HG03039 (cell line): ENCODE measurements around the gene NEUROD6.

ENCODE experiments used
- ATAC-seq: cut with Tn5 transposase; IDR thresholded peaks from one replicate; pipeline ENCODE4 v1.9.1; 2021; ENCODE audit warnings: mild to moderate bottlenecking, moderate library complexity; ENCODE audit not compliant: unreplicated experiment

The NEUROD6 gene

DNA sequence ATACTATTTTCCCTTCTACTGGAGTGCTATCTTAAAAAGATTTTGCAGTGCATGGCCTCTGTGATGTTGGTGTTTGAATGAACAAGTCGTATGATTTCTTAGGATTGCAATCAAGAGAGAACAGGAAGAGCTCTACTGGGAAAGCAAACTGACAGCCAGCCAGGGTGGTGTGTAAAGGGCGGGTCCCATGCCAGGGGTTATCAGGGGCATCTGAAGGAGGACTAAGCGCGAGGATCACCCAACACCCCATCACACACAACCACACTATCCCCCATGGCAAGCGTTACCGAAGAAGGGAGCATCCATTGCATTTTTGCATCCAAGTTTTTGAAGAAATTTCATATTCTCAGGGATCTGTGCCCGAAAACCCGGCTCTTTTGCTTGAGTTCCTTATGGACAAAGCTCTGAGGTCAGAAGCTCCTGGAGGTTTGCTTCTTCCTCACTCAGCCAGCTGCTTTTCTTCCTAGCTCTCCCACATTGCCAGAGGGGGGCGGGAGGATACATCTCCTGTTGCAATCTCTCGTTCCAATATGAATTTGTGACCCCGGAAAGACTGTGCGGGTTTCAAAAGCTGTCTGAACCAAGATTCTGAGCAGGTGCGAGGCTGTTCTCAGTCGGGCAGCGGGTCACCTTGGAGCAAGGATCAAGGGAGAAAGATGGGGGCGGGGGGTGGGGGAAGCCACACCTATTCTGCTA is 5.2 kb downstream of the NEUROD6 start:
- no peak for ATAC-seq

DNA sequence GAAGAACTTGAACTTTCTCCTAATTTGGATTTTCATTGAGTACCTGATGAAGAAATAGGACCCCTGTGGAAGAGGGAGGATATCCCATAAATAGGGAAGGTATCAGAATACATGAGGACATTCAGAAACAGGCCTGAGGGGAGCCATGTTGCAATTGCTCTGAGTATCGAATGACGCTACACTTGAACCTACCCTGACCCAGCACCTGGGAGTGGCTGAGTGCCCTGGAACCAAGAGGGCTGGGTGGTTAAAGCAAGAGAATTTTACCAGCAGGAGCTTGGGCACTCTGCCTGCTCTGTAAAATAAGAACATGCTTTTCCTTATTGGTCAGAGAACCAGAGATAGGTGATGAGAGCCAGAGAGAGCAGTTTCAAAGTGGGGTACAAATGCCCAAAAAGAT is 7.2 kb downstream of the NEUROD6 start:
- no peak for ATAC-seq

DNA sequence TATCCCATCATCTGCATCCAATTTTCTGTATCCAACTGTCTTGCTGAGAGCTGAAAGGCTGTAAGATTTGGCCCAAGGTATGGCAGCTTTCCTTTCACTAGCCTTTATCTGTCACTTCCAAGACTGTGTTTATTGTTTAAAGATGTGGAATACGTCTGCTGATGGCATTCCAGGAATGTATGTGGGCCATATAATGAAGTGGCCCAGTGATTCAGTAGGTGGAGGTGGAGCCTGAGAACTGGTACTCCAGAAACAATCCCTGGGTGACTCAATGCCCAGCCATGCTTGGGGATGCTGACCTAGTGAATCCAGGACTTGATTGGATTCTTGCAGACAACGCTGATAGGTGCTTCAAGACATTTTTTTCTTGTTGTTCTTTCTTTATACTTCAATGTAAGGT is 13.5 kb downstream of the NEUROD6 start:
- ATAC-seq, result no peak

DNA sequence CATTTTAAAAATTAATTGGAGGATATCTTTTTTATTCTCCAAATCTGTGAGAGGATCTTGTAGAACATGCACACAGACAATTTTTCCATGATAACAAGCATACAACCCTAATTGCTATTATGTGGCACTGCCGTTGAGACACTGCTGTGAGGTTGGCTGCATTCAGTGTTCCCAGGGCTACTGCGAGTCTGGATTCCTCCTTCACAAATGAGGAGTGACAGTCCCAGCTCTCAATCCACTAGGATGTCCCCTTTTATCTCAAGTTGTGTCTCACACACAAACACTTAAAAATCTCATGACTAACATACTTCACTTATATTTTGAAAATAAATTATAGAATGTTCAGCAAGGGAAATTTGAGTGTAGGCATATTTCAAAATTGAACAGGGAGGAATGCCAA is 14.1 kb downstream of the NEUROD6 start:
- ATAC-seq, result no peak

DNA sequence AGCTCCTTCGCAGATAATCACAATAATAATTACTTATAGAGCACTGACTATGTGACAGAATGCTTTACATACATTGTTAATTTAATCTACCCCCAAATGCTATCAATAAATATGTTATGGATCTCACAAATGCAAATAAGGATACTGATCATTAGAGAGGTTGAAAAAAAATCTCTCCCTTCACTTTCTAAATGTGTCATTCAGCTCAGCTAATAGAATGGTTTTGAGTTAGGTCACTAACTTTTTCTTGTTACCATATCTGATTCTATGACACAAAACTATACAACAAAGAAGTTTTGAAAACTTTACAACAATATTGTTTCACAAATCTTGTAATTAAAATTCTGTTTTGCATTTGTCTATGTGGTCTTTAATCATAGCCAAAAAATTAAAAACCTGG is 17.4 kb downstream of the NEUROD6 start:
- ATAC-seq, result no peak

DNA sequence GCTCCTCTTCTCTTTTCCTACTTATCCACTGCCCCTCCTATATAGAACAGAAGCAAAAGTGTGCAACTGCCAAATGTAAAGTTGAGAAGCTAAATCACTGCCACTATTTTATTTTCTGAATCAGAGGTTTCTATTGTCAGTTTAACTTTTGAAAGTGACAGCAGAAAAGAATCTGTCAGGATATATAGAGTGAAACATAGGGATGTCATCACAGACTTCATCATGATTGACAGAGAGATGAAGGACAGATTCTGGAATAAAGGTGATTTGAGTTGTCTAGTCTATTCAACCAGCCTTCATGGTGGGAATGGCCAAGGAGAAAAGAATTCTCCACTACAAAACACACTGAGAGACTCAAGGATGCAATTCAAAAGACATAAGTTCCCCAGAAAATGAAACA is 19.9 kb downstream of the NEUROD6 start:
- no peak for ATAC-seq

DNA sequence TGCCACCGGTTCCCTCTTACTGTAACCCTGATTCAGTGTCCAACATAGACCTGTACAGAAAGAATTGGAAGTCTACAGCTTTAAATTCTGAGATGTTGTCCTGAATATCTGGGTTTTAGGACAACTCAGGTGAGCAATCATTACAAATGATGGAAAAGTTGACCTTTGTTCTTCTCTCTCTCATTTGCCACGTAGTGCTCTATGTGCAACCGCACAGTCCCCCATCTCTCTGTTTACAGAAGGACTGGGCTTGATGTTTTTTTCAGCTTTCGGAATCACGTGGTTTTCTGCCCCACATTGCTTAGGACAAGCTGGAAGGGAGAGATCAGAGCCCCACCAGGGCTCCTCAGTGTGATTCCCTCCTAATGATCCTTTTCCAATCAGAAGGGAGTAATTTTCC is 22.2 kb downstream of the NEUROD6 start:
- ATAC-seq, result no peak

DNA sequence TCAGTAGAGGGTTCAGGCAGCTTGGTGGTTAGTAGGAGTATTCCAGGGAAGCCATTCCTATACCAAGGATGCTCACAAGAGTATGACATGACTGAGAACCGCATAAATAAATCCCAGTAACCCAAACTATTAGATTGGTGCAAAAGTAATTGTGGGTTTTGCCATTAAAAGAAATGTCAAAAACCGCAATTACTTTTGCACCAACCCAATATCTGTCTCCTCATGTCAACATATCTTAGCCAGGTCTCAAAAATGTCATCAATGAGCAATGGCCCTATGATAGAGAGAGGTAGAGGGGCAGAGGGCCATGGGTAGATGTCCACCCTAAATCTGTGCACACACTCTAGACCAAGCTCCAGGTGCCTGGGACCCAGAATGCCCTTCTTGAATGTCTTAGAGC is 23.6 kb downstream of the NEUROD6 start:
- ATAC-seq, result no peak

DNA sequence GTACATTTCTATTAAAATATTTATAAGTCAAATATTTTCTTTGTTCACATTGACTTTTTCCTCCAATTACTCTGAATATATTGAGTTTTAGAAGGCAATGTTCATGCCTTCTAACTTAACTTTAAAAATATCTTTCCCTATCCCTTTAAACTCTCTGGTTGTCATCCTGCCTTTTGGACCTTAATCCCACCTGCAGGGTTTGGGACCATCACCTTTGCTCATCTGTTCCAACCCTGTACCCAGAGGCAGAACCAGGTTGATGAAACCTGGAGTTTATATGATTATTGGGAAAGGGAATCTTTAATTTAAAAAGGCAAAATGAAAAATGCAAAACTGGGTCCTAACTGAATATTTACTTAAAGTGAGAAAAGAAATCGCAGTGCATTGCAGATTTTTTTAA is 24.8 kb downstream of the NEUROD6 start:
- ATAC-seq, result no peak

DNA sequence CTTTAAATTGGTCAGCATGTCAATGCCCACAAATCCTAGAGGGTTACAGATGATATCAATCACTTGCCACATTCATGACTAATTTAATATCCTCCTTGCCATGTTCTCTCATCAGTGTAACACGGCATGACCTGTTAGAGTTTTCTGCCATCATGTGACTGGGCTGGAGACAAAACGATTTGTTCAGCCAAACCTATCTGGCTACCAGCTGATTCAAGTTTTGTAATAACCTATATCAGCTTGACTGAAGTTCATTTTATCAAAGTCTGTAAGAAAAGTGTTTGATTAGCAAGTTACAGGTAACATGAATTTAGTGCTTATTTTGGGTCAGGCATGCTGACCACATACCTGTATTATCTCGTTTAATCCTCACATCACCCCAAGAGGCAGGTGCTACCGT is 25.7 kb downstream of the NEUROD6 start:
- ATAC-seq, result no peak

DNA sequence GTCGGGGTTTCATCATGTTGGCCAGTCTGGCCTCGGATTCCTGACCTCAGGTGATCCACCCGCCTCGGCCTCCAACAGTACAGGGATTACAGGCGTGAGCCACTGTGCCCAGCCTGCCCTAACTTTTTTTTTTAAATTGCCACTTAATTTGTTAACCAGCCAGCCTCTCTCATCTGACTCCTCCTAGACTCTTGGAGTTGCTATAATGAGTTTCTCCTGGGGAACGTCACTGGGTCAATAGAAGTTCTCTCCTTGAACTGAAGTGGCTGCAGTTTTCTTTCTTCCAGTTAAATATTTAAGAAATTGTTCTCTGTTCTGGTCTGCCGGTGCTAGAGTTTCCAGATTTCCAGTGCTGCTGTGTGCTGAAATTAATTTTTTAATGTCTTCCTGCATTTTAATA is 27.6 kb downstream of the NEUROD6 start:
- ATAC-seq, result no peak

DNA sequence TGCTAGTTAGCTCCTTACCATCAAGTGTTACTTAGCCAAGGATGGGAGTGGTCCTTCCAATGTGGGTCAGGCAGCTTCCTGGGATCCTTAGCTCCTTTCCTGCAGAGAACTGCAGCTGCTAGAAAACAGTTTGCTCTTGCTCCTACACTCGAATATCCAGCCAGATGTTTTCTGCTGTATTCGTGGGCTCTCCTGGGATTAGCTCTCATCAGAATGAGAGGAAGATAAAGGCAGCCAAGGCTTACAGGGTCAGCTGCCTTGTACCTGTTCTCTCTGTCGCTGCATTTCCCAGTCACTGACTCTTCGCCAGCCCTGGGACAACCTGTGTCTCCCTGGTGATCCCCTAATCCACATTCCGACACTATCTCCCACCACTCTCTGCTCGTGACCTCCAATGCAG is 29.0 kb downstream of the NEUROD6 start:
- ATAC-seq, result no peak

DNA sequence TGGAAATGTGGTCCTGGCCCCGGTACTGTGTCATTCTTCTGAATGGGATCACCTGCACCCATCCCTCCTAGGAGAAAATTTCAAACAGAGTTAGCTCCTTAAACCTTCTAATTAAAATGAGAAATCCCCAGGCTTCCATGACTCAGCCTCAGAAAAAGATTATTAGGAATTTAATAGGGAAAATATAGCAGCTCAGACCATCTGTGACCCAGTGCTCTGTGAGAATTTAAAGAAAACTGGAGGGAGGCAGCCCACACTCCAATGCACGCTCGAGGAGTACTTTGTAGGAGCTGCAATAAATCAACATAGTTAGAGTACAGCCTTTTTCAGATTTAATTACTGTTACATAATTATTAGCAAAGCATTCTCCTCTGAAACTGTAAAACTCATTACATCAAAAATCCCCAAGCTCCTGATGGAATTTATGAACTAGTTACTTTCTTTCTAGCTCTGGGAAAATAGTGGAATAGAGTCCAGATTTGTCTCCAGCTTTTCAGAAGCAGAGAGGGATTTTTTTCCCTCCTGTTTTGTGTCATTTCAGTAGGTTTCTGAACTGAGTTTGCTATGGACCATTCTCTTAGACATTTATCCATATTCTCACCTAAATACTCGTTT is 30.1 kb downstream of the NEUROD6 start:
- no peak for ATAC-seq

DNA sequence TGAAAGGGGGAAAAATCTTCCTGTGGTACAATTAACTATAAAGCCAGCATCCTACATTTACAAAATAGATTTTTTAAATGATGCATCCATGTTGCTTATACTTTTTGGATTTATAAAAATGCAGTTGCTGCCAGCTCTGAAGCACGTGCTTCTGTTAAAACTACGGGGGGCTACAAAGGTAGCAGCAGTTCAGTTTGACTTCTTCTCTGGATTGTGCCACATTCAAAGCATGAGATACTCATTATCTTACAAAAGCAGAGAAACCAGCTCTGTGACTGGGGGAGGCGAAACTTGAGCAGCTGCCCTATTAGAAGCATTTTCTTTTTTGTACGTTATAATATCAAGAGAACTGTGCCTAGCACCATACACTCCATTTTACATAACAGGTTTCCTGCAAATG is 31.1 kb downstream of the NEUROD6 start:
- ATAC-seq, result no peak

DNA sequence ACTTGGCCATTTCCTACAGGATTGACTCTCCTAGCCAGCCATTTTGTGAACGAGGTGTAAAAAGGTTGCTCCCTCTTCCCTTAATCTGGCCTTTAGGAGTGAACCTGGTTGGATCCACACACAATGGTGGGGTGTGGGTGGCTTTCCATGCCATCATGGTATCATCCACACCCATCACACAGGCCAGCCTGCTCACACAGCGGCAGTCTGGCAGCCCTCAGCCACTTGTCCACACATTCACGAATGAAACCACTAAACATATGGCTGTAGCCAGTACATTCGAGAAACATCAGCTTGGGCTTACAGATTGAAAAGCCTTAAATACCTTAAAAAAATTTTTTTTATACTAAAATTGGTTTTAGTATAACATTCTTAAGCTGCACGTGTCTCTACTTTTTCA is 31.9 kb downstream of the NEUROD6 start:
- no peak for ATAC-seq

DNA sequence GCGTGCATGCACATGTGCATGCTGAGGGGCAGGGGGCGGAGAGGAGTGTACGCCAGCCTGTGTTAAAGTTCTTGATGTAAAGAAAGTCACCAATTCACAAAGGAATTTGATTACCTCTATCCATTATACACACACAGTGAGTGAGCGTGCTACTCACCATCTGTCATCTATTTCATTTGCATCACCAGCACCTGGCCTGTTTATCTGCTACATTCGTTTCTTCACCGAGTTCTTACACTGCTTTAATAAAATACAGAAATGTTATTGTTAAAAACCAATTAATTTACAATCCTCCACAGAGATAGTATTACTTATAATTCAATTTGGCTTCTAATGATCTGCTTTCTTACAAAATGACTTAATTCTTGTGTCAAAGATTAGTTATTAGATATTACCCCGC is 32.6 kb downstream of the NEUROD6 start:
- ATAC-seq, result no peak

DNA sequence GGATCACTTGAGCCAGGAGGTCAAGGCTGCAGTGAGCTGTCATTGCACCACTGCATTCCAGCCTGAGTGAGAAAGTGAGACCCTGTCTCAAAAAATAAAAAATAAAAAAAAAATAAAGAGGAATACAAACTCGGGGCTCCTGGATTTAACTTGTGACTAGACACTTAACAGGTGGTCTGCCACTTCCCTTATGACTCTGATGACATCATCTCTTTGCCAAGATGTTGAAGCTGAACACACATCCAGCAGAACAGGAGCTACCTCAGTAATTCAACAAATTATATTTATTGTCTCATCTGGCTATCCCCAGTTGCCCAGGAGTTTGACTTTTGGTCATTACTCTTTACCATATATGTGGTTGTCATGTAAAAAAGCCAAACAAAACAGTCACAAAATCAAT is 35.3 kb downstream of the NEUROD6 start:
- no peak for ATAC-seq

DNA sequence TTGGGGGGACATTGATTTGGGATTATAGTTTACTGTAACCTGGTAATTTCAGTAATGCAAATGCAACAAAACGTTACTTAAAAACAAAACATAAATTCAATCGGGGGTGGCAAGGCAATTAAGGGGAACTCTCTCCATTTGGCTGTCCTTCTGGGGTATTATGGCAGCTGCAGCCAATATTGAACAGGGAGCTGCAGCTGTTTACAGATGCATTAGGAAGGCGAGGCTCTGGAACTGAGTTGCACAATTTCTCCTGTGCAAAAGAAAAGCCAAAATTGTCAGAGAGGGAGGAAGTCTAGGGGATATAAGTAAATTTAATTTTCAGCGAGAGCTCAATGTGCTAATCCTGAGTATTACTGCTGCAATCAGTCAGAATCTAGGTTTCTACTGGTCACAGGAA is 36.1 kb downstream of the NEUROD6 start:
- ATAC-seq, result no peak

DNA sequence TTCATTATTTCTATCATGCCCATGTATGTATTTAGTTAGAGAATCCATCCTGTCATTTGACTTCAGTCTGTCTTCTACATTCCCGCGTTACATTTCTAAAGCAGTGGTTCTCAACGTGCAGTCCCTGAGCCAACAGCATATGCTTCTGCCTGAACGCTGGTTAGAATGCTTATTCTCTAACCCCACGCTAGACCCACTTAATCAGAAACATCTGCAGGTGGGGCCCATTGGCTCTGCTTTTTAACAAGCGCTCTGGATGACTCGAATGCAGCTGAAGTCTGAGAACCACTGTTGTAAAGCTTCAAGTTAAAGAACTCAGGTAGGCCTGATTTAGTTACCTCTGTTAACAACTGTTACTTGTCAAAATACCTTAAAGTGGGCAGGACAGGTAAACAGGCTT is 38.2 kb downstream of the NEUROD6 start:
- ATAC-seq, result no peak

DNA sequence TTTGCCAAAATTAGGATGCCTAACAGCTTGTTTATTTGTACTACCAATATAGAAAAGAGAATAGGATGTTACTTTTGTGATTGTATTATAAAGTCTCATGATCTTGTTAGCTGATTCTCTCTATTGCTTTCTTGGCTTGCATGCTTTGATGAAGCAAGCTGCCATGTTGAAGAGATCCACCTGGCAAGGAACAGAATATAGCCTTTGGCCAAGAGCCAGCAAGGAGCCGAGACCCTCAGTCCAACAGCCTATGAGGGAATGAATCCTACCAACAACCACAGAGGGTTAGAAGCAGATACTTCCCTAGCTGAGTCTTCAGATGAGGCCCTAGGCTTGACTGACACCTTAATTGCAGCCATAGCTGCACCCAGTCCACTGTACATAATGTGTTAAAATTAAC is 41.2 kb downstream of the NEUROD6 start:
- ATAC-seq, result no peak

DNA sequence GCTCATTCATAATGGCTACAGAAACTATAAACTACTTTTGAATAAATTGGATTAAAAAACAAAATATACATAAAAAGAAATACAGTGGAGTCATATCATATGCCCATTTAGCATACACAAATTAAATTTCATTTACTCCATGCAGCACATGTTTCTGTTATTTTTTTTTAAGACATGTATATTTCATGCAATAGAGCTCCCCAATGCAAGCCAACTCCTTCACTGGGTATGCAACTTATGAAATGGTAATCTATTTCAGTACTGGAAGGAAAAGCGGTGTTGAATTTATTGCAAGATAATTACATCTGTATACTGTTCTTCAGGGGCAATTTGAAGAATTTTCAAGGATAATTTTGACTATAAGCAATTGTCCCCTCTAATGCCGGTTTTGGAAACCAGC is 49.9 kb downstream of the NEUROD6 start:
- no peak for ATAC-seq
